ENCODE measurements around the gene CDC42BPG.

CDC42BPG gene

GRCh38 chr11:64777449-64778222 is 66.8 kb downstream of the CDC42BPG start:
- peaks cover 67% of the 10 kb centered on the region for H3K4me1 ChIP-seq (ENCODE audit: insufficient read depth, low read length, severe bottlenecking)
- H3K36me3 ChIP-seq (ENCODE audit: insufficient read depth, low read length) = peaks cover 49% of the 10 kb centered on the region
- H3K79me2 ChIP-seq (ENCODE audit: insufficient read depth, low read length) = peaks cover 27% of the 10 kb centered on the region
- peak overlapping the region; percentile 92 for H3K9ac ChIP-seq (ENCODE audit: low read length)
- no peak for TF ChIP-seq EZH2 (IDR thresholded peaks at IDR 0.05; ENCODE audit: borderline replicate concordance, low read length)
- no peak for TF ChIP-seq CTCF (IDR thresholded peaks at IDR 0.05; ENCODE audit: low read length)
- H3K9me2 ChIP-seq (ENCODE audit: low read depth, low read length) = no peaks in the 10 kb centered on the region
- H2AFZ ChIP-seq (ENCODE audit: low read length) = no peak overlapping the region
- peaks cover 4% of the 10 kb centered on the region; the same call in 1 of the 2 replicates for H3F3A ChIP-seq (ENCODE audit: insufficient read depth, low read length)
- peak overlapping the region; percentile 97 for H3K27ac ChIP-seq (ENCODE audit: low read depth, low read length, poor library complexity, severe bottlenecking)
- H3K4me3 ChIP-seq (ENCODE audit: low read depth, low read length, poor library complexity, severe bottlenecking) = peak overlapping the region; percentile 99
- peaks cover 13% of the 10 kb centered on the region for H4K20me1 ChIP-seq (ENCODE audit: insufficient read depth, low read length)
- no peaks in the 10 kb centered on the region for H3K9me3 ChIP-seq (ENCODE audit: low read length)
- H3K27me3 ChIP-seq (ENCODE audit: insufficient read depth, low read length) = no peaks in the 10 kb centered on the region
- H3K4me2 ChIP-seq (ENCODE audit: low read length) = peak overlapping the region; percentile 87

- peaks cover 27% of the 10 kb centered on the region for H3K79me2 ChIP-seq (ENCODE audit: insufficient read depth, low read length)
- H3K9me2 ChIP-seq (ENCODE audit: low read depth, low read length) = no peaks in the 10 kb centered on the region
- no peaks in the 10 kb centered on the region for H3K9me3 ChIP-seq (ENCODE audit: low read length)
- peak overlapping the region; percentile 99 for H3K4me3 ChIP-seq (ENCODE audit: low read depth, low read length, poor library complexity, severe bottlenecking)
- peak overlapping the region; percentile 87 for H3K4me2 ChIP-seq (ENCODE audit: low read length)
- TF ChIP-seq CTCF (IDR thresholded peaks at IDR 0.05; ENCODE audit: low read length) = no peak
- TF ChIP-seq EZH2 (IDR thresholded peaks at IDR 0.05; ENCODE audit: borderline replicate concordance, low read length) = no peak
- peaks cover 13% of the 10 kb centered on the region for H4K20me1 ChIP-seq (ENCODE audit: insufficient read depth, low read length)
- peaks cover 67% of the 10 kb centered on the region for H3K4me1 ChIP-seq (ENCODE audit: insufficient read depth, low read length, severe bottlenecking)
- no peaks in the 10 kb centered on the region for H3K27me3 ChIP-seq (ENCODE audit: insufficient read depth, low read length)
- H2AFZ ChIP-seq (ENCODE audit: low read length) = no peak overlapping the region
- H3K36me3 ChIP-seq (ENCODE audit: insufficient read depth, low read length) = peaks cover 57% of the 10 kb centered on the region
- no peak overlapping the region for H3K27ac ChIP-seq (ENCODE audit: low read depth, low read length, poor library complexity, severe bottlenecking)
- peaks cover 5% of the 10 kb centered on the region; the same call in 1 of the 2 replicates for H3F3A ChIP-seq (ENCODE audit: insufficient read depth, low read length)
- peak overlapping the region; percentile 90 for H3K9ac ChIP-seq (ENCODE audit: low read length)
These were observed 67.6 kb downstream of the CDC42BPG start for GRCh38 chr11:64776875-64777274.

GRCh38 chr11:64776425-64776824 is 68.0 kb downstream of the CDC42BPG start:
- H3F3A ChIP-seq (ENCODE audit: insufficient read depth, low read length) = peaks cover 6% of the 10 kb centered on the region; the same call in 1 of the 2 replicates
- H4K20me1 ChIP-seq (ENCODE audit: insufficient read depth, low read length) = peaks cover 13% of the 10 kb centered on the region
- peaks cover 69% of the 10 kb centered on the region for H3K4me1 ChIP-seq (ENCODE audit: insufficient read depth, low read length, severe bottlenecking)

More at GRCh38 chr11:64776425-64776824, 68.0 kb downstream of the CDC42BPG start:
- peaks cover 61% of the 10 kb centered on the region for H3K36me3 ChIP-seq (ENCODE audit: insufficient read depth, low read length)
- no peak overlapping the region for H3K27ac ChIP-seq (ENCODE audit: low read depth, low read length, poor library complexity, severe bottlenecking)
- no peaks in the 10 kb centered on the region for H3K9me3 ChIP-seq (ENCODE audit: low read length)
- peak overlapping the region; percentile 90 for H3K9ac ChIP-seq (ENCODE audit: low read length)
- peaks cover 27% of the 10 kb centered on the region for H3K79me2 ChIP-seq (ENCODE audit: insufficient read depth, low read length)
- no peak overlapping the region for H2AFZ ChIP-seq (ENCODE audit: low read length)
- no peaks in the 10 kb centered on the region for H3K9me2 ChIP-seq (ENCODE audit: low read depth, low read length)
- no peaks in the 10 kb centered on the region for H3K27me3 ChIP-seq (ENCODE audit: insufficient read depth, low read length)
- TF ChIP-seq CTCF (IDR thresholded peaks at IDR 0.05; ENCODE audit: low read length) (no peak), EZH2 (IDR thresholded peaks at IDR 0.05; ENCODE audit: borderline replicate concordance, low read length) (no peak)
- peak overlapping the region; percentile 99 for H3K4me3 ChIP-seq (ENCODE audit: low read depth, low read length, poor library complexity, severe bottlenecking)
- peak overlapping the region; percentile 87 for H3K4me2 ChIP-seq (ENCODE audit: low read length)
